HG02798 (cell line): ENCODE measurements around the gene SMG1.
"Not testable (repeated sequence)": the region's sequence is repeated elsewhere in the genome, so short reads cannot be mapped to it uniquely, and the experiment has no call there.

Experiments
- ATAC-seq: cut with Tn5 transposase; IDR thresholded peaks from one replicate; pipeline ENCODE4 v1.9.1; 2021; ENCODE audit warnings: mild to moderate bottlenecking; ENCODE audit not compliant: unreplicated experiment, poor library complexity

SMG1 gene

GRCh38 chr16:18802767-18803343 lies 123.4 kb downstream of the SMG1 start:
- no peak for ATAC-seq

GRCh38 chr16:18801145-18801972 lies 124.8 kb downstream of the SMG1 start, which contains the start of gene ARL6IP1:
ARL6IP1 (minus strand) TSS chr16:18801549; CDS start chr16:18801466, 83 bp downstream.
- ATAC-seq, result peak; percentile 97

GRCh38 chr16:18800775-18801144 lies 125.4 kb downstream of the SMG1 start:
- ATAC-seq, result no peak

GRCh38 chr16:18800293-18800692 lies 125.9 kb downstream of the SMG1 start:
- no peak for ATAC-seq

- ATAC-seq, result no peak
Observed at GRCh38 chr16:18799500-18799899, 126.7 kb downstream of the SMG1 start.

GRCh38 chr16:18797746-18798145 lies 128.5 kb downstream of the SMG1 start:
- ATAC-seq, result no peak

GRCh38 chr16:18796377-18796776 lies 129.8 kb downstream of the SMG1 start:
- no peak for ATAC-seq

- ATAC-seq, result no peak
Observed at GRCh38 chr16:18792836-18793433, 133.3 kb downstream of the SMG1 start.

GRCh38 chr16:18789850-18790706 lies 136.1 kb downstream of the SMG1 start, which contains the start of gene RPS15A:
RPS15A (minus strand) TSS chr16:18790334; CDS start chr16:18789113, 1,221 bp downstream.
- ATAC-seq, result peak; percentile 90

- no peak for ATAC-seq
Observed at GRCh38 chr16:18789515-18789849, 136.7 kb downstream of the SMG1 start.

GRCh38 chr16:18788828-18789514 lies 137.2 kb downstream of the SMG1 start:
- no peak for ATAC-seq

- no peak for ATAC-seq
Observed at GRCh38 chr16:18784917-18785623, 141.1 kb downstream of the SMG1 start.

GRCh38 chr16:18783430-18784341 lies 142.5 kb downstream of the SMG1 start:
- ATAC-seq, result no peak

GRCh38 chr16:18782697-18783429 lies 143.3 kb downstream of the SMG1 start:
- ATAC-seq, result no peak

- ATAC-seq, result not testable (repeated sequence)
Observed at GRCh38 chr16:18781232-18781631, 145.0 kb downstream of the SMG1 start.

- not testable (repeated sequence) for ATAC-seq
Observed at GRCh38 chr16:18780460-18781026, 145.7 kb downstream of the SMG1 start.

- not testable (repeated sequence) for ATAC-seq
Observed at GRCh38 chr16:18777664-18778063, 148.5 kb downstream of the SMG1 start.
